MV-4-11 (cell line): ENCODE data around the gene SUCLG1.
"Not testable (repeated sequence)": the region's sequence is repeated elsewhere in the genome, so short reads cannot be mapped to it uniquely, and the experiment has no call there.

Experiments
- DNase-seq: peaks from one replicate; lab custom pipeline; 2025; lab: John Stamatoyannopoulos, UW

SUCLG1 gene

DNA sequence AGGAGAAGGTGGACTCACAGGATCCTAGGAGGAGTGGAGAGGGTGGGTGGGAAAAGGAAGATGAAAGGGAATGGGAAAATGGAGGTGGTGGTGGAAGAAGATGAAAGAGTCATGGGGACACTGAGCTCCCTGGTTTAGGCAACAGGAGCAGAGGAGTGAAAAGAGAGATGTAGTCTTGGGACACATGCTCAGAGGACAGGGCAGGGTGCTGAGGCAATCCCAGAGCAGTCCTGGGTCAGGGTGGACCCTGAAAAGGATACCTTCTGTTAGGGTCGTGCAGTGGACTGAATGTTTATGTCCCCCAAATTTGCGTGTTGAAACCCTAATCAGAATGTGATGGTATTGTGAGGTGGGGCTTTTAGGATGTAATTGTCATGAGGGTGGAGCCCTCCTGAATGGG, 37.9 kb downstream of the SUCLG1 start:
- no peak for DNase-seq

DNA sequence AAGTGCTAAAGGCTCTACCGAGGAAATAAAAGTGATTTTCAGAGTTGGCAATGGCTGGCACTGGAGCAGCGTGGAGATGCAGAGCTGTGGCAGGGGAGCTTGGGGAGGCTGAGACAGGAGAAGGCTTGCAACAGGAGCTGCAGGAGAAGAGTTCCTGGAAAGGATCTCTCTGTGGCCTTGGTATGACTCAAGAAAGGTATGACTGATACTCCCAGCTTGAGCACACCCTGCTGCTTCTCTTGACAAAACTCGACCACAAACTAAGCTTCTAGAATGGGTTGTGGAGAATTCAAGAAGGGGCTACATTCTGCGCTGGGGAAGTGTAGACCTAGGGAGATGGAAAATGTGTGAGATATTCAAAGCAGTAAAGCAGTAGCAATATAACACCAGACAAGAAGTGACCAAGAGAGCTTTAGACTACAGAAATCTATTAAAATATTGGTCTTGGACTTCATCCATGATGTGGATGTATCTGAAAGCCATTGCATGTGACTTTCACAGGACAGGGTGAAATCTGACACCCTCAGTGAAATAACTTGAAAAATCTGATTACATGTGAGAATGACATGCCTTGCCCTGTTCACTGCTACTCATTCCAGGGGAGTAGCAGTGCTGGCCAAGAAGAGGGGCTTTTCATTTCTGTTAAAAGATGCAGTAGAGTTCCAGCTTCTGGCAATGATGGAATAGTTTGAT, 41.5 kb downstream of the SUCLG1 start:
- no peak for DNase-seq

DNA sequence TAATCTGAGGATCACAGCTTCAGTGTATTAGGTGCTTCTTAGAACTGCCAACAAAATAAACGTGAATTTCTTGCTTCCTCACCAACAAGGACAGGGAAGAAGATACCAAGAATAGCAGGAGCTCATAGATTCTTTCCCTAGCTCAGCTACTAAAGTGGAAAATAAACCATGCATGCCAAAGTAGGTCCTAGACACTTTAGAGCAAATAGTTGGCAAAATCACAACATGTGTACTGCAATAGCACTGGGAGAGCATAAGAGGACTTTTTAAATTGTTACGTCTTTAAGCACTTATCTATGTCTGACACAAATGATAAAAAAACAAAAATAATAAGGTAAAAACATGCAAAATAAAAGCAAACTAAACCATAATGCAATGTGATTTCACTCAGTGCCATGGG, 49.5 kb downstream of the SUCLG1 start:
- no peak for DNase-seq

DNA sequence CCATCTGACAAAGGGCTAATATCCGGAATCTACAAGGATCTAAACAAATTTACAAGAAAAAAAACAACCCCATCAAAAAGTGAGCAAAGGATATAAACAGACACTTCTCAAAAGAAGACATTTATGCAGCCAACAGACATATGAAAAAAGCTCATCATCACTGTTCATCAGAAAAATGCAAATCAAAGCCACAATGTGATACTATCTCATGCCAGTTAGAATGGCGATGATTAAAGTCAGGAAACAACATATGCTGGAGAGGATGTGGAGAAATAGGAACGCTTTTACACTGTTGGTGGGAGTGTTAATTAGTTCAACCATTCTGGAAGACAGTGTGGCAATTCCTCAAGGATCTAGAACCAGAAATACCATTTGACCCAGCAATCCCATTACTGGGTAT, 57.0 kb downstream of the SUCLG1 start:
- DNase-seq: not testable (repeated sequence)

DNA sequence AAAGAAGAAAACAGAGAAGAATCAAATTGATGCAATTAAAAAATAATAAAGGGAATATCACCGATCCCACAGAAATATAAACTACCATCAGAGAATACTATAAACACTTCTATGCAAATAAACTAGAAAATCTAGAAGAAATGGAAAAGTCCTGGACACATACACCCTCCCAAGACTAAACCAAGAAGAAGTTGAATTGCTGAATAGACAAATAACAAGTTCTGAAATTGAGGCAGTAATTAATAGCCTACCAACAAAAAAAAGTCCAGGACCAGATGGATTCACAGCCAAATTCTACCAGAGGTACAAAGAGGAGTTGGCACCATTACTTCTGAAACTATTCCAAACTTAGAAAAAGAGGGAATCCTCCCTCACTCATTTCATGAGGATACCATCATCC, 59.2 kb downstream of the SUCLG1 start:
- not testable (repeated sequence) for DNase-seq

DNA sequence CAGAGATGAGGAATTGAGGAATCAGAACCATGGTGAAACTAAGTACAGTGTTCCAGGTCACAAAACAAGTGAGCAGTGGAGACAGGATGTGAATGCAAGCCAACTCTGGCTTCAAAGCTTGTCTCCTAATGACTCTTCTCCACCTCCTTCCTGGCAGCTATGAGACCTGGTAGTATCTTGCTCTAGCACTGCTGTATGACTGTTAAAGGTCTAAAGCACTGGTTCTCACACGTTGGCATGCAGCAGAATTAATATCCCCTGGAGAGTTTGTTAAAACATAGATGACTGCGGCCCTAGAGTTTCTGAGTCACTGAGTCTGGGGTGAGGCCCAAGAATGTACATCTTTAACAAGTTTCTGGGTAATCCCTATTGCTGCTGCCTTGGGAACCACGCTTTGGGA, 63.3 kb downstream of the SUCLG1 start:
- no peak for DNase-seq

DNA sequence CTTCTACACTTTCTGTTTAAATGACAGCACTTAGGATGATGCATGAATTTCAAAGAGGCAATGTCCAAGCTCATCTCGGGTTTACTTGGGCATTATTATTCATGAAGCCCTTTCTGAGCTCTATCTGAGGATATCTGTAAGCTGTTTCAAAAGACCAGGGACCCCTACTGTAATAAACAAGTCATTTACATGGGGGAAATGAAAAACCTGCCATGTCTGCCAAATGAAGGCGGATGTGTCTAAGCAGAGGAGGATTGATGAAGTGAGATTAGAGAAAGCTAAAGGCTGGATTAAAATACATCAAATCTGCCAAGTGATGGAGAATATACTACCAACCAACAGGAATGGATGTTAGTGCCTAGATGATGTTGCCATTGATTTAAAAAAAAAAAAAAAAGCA, 64.5 kb downstream of the SUCLG1 start:
- no peak for DNase-seq

DNA sequence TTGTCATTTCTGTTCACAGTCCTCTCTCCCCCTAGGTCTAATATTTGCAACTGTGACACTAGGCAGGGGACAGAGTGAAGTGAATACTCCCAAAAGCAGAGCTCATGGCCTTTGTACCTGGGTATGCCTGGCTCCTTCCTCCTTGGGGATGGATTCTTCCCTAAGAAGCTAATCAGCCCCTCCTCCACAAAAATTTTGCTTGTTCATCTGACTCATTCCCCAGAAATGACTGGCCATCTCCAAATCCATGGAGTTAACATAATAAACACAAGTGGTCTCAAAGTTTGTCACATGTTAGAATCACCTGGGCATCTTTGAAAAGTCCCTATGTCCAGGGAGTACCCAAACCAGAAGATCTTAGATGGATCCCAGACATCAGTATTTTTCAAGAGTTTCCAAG, 65.3 kb downstream of the SUCLG1 start:
- DNase-seq: no peak

DNA sequence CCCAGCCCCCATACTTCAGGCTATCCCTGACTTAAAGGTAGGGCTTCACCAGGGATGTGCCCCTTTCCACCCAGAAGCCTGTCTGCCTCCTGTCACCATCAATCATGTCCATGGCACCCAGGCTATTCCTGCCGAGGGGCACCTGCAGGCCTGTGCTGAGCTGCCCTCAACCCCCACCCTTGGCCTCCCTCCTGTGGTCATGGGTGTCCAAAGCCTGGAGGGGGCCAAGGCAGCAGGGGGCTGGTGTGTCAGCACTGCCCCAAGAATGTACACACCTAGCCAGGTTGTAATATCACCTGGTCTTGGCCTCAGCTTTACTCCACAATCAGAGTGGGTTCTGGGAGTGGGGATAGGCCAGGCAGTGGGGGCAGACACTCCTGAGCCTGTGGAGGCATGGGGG, 69.3 kb downstream of the SUCLG1 start:
- no peak for DNase-seq

DNA sequence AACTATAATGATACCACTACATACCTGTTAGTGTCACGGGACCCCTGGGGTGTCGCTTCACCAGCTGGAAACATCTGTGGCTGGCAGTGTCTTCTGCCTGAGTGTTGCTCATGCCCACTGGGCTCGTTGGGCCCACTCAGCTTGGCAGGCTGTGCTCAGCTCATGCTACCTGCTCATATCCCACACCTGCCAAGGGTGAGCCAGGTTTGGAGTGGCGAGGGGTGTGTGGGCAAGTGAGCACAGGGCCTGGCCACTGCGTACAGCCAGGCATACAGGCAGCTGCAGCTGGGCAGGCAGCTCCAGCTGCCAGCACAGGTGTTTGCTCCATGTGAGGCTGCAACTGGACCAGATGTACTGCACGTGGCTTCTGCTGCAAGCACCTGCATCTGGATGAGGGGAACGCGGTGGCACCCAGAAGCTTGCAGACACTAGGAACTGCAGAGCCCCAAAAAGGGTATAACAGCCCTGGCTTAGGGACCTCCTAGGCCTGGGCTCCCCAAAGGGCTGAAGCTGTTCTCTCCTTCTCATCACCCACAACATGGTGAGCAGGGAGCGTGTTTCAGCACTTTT, 70.1 kb downstream of the SUCLG1 start:
- DNase-seq: no peak

DNA sequence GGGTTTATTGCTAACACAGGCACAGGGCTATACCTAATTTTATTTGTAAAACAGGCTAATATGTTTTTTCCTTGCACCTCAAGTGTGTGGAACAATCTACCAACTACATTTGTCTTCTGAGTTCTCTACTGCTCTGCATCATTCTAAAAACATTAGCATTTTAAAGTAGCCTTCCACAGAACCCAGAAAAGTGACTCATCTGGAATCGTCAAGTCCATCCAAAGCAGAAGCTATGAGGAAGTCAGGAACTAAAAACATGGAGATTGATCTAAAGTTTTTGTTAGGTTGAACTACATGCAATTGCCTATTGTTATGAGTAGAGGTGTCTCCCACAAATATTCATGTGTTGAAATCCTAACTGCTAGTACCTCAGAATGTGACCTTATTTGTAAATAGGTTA, 70.9 kb downstream of the SUCLG1 start:
- no peak for DNase-seq

DNA sequence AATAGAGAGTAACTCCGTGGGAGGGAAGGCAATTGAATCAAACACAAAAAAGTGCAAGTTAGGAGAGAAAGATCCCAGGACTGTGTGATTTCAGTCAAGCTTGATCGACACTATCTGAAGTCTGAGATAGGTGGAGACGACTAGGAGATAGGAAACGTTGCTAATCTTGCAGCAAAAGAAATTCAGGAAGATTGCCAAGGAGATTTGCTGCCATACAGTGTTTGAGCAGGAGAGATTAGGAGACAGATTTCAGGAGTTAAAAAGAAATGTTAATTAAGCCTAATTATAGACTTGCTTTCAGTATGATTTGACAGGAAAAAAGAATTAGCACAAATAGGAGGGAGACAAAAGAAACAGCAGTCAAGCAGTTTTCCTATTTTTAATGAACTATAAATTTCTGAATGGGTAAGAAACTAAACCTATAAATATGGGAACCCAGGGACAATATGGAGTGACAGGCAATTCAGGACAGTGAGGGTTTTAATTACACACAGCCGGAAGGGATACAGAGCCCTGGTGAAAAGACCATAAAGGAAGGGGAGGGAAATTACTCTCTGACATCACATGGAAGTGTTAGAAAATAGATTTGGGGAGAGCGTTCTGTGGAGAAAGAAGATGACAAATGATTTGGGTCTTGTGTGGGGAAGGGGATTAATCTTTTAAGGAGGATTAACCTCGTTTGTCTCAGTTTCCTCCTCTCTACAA, 72.6 kb downstream of the SUCLG1 start:
- no peak for DNase-seq

DNA sequence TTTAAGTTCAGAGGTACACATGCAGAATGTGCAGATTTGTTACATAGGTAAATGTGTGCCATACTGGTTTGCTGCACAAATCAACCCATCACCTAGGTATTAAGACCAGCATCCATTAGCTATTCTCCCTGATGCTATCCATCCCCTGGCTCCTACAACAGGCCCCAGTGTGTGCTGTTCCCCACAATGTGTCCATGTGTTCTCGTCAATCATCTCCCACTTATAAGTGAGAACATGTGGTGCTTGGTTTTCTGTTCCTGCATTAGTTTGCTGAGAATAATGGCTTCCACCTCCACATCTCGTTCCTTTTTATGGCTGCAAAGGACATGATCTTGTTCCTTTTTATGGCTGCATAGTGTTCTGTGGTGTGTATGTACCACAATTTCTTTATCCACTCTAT, 75.8 kb downstream of the SUCLG1 start:
- no peak for DNase-seq

DNA sequence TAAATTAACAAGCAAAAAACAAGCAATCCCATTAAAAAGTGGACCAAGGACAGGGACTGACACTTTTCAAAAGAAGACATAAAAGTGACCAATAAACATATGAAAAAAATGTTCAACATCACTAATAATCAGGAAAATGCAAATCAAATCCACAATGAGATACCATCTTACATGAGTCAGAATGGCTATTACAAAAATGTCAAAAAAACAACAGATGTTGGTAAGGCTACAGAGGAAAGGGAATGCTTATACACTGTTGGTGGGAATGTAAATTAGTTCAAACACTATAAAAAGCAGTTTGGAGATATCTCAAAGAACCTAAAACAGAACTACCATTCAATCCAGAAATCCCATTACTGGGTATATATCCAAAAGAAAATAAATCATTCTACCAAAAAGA, 78.2 kb downstream of the SUCLG1 start:
- DNase-seq: no peak

DNA sequence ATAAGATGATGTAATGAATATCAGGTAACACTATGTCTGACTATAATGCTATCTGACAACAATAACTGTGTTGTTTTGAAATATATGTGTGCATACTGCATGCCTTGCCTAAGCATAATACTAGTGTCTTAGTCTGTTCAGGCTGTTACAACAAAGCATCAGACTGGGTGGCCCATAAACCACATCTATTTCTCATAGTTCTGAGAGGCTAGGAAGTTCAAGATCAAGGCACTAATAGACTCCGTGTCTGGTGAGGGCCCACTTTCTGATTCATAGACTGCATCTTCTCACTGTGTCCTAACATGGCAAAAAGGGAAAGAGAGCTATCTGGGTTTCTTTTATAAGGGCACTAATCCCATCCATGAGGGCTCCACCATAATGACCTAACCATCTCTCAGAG, 80.1 kb downstream of the SUCLG1 start:
- DNase-seq: no peak

DNA sequence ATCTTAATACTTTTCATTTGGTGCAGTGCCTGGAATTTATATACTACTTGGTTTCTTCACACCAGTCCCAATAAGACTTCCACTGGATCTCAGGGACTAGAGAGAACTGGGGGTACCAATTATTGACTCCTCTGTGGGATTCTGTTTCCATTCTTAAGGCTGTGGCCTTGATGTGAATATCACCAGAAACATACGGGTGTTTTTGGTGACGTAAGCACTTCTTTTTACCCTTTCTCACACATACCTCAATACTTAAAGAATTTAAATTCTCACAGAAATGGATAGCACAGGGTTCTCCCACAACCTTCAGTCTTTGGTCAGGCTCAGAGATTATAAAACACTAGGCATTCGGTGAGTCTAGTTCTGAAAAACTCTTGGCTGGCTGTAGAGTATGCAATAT, 84.1 kb downstream of the SUCLG1 start:
- no peak for DNase-seq

DNA sequence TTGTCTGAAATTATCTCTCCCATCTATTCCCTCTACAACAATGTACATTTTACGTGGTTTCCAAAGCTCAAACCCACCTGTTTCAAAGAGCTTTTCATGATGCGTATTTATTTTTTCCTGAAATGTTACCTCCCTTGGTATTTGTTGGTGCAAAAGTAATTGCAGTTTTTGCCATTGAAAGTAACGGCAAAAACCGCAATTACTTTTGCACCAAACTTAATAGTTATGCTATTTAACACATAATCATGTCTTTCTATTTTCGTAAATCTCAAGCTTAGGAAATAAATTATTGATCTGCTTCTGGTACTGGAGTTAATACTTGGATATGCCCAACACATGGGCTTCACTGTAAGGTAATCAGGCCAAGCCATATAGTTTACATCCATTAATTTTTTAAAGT, 85.2 kb downstream of the SUCLG1 start:
- DNase-seq: no peak
